ENCODE measurements around the gene ASB10. TPM values are rescaled to one million over a fixed set of nuclear protein-coding genes. Genes with fewer than 3 reads are reported as not detected.

ASB10 gene
- total and polyA plus RNA-seq, 2 of the 13 experiments (the other 11 are each of a cell fraction or from before 2014, with no cell fraction given), result not detected

DNA sequence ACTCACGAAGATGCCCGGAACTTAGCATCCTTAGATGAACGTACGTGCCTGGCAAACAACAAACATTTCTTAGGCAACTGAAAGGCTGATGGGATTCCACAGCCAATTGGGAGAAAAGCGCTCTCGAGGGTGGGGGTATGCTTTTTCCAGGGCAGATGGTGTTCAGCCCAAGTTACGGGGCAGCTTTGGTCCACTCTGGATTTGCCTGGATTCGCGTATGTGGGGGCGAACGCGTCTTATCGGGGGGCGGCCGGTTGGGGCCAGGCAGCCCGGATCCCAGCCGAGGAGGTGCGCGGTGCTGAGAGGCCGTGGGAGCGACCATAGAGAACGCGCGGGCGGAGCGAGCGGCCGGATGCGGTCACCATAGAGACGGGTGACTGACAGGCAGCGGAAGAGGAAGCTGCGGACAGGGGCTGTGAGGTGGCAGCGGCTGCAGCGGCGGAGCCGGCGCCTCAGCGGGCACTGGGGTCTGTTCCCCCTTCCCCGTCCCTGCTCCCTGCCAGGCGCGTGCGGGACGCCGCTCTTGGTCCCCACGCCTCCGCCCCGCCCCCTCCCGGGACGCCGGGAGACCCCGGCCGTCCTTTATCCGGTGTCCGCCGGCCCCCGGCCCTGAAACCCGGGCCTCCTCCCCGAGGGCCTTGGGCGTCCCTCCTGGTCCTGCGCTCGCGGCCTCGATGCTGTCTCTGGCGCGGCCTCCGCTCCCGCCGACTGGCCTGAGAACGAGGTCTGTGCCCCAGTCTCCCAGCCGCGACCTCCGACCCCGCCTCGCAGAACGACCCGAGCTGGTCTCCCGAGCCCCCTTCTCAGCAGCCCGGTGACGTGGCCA, 45.3 kb upstream of the ASB10 start, which contains the start of gene CHPF2 (continued):
- TF ChIP-seq ZNF749 (CRISPR knock-in tag; IDR thresholded peaks at IDR 0.05; ENCODE audit: borderline replicate concordance), result no peak
- TF ChIP-seq, protein P1, sequence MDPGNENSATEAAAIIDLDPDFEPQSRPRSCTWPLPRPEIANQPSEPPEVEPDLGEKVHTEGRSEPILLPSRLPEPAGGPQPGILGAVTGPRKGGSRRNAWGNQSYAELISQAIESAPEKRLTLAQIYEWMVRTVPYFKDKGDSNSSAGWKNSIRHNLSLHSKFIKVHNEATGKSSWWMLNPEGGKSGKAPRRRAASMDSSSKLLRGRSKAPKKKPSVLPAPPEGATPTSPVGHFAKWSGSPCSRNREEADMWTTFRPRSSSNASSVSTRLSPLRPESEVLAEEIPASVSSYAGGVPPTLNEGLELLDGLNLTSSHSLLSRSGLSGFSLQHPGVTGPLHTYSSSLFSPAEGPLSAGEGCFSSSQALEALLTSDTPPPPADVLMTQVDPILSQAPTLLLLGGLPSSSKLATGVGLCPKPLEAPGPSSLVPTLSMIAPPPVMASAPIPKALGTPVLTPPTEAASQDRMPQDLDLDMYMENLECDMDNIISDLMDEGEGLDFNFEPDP (CRISPR knock-in tag; conservative IDR thresholded peaks at IDR 0.05), result no peak
- TF ChIP-seq DR1 (CRISPR knock-in tag; IDR thresholded peaks at IDR 0.05), result 0 out of 2 replicates have a peak, but pooled peaks have one; percentile 37
- no peak for TF ChIP-seq STAG1 (CRISPR knock-in tag; IDR thresholded peaks at IDR 0.05)
- no peak for TF ChIP-seq NR1H2 (CRISPR knock-in tag; IDR thresholded peaks at IDR 0.05; ENCODE audit: borderline replicate concordance, low read depth)
- TF ChIP-seq, protein P2, sequence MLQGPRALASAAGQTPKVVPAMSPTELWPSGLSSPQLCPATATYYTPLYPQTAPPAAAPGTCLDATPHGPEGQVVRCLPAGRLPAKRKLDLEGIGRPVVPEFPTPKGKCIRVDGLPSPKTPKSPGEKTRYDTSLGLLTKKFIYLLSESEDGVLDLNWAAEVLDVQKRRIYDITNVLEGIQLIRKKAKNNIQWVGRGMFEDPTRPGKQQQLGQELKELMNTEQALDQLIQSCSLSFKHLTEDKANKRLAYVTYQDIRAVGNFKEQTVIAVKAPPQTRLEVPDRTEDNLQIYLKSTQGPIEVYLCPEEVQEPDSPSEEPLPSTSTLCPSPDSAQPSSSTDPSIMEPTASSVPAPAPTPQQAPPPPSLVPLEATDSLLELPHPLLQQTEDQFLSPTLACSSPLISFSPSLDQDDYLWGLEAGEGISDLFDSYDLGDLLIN (CRISPR knock-in tag; IDR thresholded peaks at IDR 0.05; ENCODE audit: borderline replicate concordance), result no peak
- TF ChIP-seq, protein P3, sequence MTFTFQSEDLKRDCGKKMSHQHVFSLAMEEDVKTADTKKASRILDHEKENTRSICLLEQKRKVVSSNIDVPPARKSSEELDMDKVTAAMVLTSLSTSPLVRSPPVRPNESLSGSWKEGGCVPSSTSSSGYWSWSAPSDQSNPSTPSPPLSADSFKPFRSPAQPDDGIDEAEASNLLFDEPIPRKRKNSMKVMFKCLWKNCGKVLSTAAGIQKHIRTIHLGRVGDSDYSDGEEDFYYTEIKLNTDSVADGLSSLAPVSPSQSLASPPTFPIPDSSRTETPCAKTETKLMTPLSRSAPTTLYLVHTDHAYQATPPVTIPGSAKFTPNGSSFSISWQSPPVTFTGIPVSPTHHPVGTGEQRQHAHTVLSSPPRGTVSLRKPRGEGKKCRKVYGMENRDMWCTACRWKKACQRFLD (CRISPR knock-in tag; IDR thresholded peaks at IDR 0.05; ENCODE audit: borderline replicate concordance), result no peak
- TF ChIP-seq ZNF547 (CRISPR knock-in tag; IDR thresholded peaks at IDR 0.05), result peak; percentile 55; the same call in 1 of the 2 replicates
- no peak for TF ChIP-seq ZNF562 (CRISPR knock-in tag; IDR thresholded peaks at IDR 0.05; ENCODE audit: borderline replicate concordance)
- TF ChIP-seq NFYB (CRISPR knock-in tag; IDR thresholded peaks at IDR 0.05), result no peak
- TF ChIP-seq NFYC (CRISPR knock-in tag; IDR thresholded peaks at IDR 0.05), result 0 out of 2 replicates have a peak, but pooled peaks have one; percentile 4
- TF ChIP-seq SOX6 (IDR thresholded peaks at IDR 0.05), result no peak
- TF ChIP-seq SOX6 (CRISPR knock-in tag; IDR thresholded peaks at IDR 0.05), result peak; percentile 39
- no peak for TF ChIP-seq KLF9 (CRISPR knock-in tag; IDR thresholded peaks at IDR 0.05; ENCODE audit: low read depth)
- TF ChIP-seq, protein P4, sequence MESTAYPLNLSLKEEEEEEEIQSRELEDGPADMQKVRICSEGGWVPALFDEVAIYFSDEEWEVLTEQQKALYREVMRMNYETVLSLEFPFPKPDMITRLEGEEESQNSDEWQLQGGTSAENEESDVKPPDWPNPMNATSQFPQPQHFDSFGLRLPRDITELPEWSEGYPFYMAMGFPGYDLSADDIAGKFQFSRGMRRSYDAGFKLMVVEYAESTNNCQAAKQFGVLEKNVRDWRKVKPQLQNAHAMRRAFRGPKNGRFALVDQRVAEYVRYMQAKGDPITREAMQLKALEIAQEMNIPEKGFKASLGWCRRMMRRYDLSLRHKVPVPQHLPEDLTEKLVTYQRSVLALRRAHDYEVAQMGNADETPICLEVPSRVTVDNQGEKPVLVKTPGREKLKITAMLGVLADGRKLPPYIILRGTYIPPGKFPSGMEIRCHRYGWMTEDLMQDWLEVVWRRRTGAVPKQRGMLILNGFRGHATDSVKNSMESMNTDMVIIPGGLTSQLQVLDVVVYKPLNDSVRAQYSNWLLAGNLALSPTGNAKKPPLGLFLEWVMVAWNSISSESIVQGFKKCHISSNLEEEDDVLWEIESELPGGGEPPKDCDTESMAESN (CRISPR knock-in tag; conservative IDR thresholded peaks at IDR 0.05), result no peak
- TF ChIP-seq, protein P5, sequence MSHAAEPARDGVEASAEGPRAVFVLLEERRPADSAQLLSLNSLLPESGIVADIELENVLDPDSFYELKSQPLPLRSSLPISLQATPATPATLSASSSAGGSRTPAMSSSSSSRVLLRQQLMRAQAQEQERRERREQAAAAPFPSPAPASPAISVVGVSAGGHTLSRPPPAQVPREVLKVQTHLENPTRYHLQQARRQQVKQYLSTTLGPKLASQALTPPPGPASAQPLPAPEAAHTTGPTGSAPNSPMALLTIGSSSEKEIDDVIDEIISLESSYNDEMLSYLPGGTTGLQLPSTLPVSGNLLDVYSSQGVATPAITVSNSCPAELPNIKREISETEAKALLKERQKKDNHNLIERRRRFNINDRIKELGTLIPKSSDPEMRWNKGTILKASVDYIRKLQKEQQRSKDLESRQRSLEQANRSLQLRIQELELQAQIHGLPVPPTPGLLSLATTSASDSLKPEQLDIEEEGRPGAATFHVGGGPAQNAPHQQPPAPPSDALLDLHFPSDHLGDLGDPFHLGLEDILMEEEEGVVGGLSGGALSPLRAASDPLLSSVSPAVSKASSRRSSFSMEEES (CRISPR knock-in tag; IDR thresholded peaks at IDR 0.05), result no peak
- TF ChIP-seq ZNF660 (CRISPR knock-in tag; IDR thresholded peaks at IDR 0.05; ENCODE audit: borderline replicate concordance, low read depth), result no peak
- no peak for TF ChIP-seq CREM (IDR thresholded peaks at IDR 0.05)
- TF ChIP-seq CREM (CRISPR knock-in tag; IDR thresholded peaks at IDR 0.05), result no peak
- TF ChIP-seq, protein P6, sequence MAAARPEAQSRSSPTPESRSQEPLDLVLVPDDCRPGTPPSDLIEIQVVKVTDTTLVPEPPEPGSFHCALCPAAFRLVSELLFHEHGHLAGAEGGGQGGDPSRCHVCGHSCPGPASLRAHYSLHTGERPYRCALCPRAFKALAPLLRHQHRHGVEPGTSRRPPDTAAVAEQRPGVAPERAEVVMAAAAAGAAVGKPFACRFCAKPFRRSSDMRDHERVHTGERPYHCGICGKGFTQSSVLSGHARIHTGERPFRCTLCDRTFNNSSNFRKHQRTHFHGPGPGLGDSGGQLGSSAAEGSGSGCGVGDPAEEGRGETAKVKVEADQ (CRISPR knock-in tag; IDR thresholded peaks at IDR 0.05; ENCODE audit: borderline replicate concordance), result peak; percentile 27; the same call in 1 of the 2 replicates
- TF ChIP-seq EP300 (IDR thresholded peaks at IDR 0.05; ENCODE audit: low read depth in 2 of 2, low read length in 2 of 2), result no peak
- no peak for TF ChIP-seq EP300 (CRISPR knock-in tag; IDR thresholded peaks at IDR 0.05; ENCODE audit: borderline replicate concordance)
